Endothelial cell of umbilical vein (primary cell): ENCODE results near the gene URGCP.

ENCODE experiments used
- CTCF ChIP-seq, 2 donors: IDR thresholded peaks; 1 replicate in 1 of 2; 2 replicates in 1 of 2; pipeline ENCODE4 v1.5.1; 2011; ENCODE audit warnings: low read length in 2 of 2, mild to moderate bottlenecking in 2 of 2, moderate library complexity in 2 of 2, control low read depth in 1 of 2, inconsistent platforms in 1 of 2, low read depth in 1 of 2; ENCODE audit not compliant: insufficient read depth in 1 of 2; ENCODE audit errors: extremely low read depth in 1 of 2
- EZH2 ChIP-seq: IDR thresholded peaks from 2 replicates; pipeline ENCODE4 v1.6.1; 2012; ENCODE audit warnings: borderline replicate concordance, low read depth, mild to moderate bottlenecking, moderate library complexity, low read length, inconsistent platforms; ENCODE audit not compliant: severe bottlenecking
- JUN ChIP-seq: IDR thresholded peaks from 2 replicates; pipeline ENCODE4 v1.6.1; 2011; ENCODE audit warnings: borderline replicate concordance, low read depth; ENCODE audit not compliant: insufficient read length, insufficient read depth
- POLR2A ChIP-seq: IDR thresholded peaks from 2 replicates; pipeline ENCODE4 v1.6.1; 2012; ENCODE audit warnings: low read depth, mild to moderate bottlenecking, control low read depth, low read length
- POLR2AphosphoS5 ChIP-seq: IDR thresholded peaks from 2 replicates; pipeline ENCODE4 v1.6.1; 2012; ENCODE audit warnings: low read depth, mild to moderate bottlenecking, control low read depth, low read length, moderate library complexity; ENCODE audit not compliant: insufficient read depth

- TF ChIP-seq EZH2 (no peak), CTCF (IDR thresholded peaks at IDR 0.05; ENCODE audit: extremely low read depth in 1 of 2, insufficient read depth in 1 of 2, low read depth in 1 of 2, low read length in 2 of 2) (no peak), POLR2AphosphoS5 (peak; percentile 47), POLR2A (peak; percentile 81), JUN (no peak)
Observed at GRCh38 chr7:43925984-43926797, 19.8 kb upstream of the URGCP start, which contains the start of gene UBE2D4.
